ENCODE measurements around the gene ILF3.

ILF3 gene

GRCh38 chr19:10717054-10717355 is 62.9 kb downstream of the ILF3 start:
- Histone ChIP-seq H4K20me1 (ENCODE audit: low read depth, low read length) (peaks cover 10% of the 10 kb centered on the region; the same call in 1 of the 2 replicates), H3K36me3 (ENCODE audit: low read length) (no peaks in the 10 kb centered on the region), H3K27me3 (ENCODE audit: low read length) (no peaks in the 10 kb centered on the region), H3K27ac (ENCODE audit: low read depth, low read length) (no peak overlapping the region), H3K4me2 (ENCODE audit: low read depth, low read length, poor library complexity, severe bottlenecking) (peak overlapping the region; percentile 42), H3F3A (ENCODE audit: insufficient read depth) (0 out of 2 replicates have a peak, but pooled peaks cover 4% of the 10 kb centered on the region), H2AFZ (ENCODE audit: low read depth, low read length, severe bottlenecking) (peak overlapping the region; percentile 66), H3K4me3 (ENCODE audit: insufficient read depth, low read length, poor library complexity, severe bottlenecking) (no peak overlapping the region), H3K79me2 (ENCODE audit: insufficient read depth, low read length) (peaks cover 40% of the 10 kb centered on the region), H3K9me3 (ENCODE audit: insufficient read depth, low read length) (no peaks in the 10 kb centered on the region), H3K9ac (ENCODE audit: low read length) (no peak overlapping the region), H3K9me2 (replicated peaks; ENCODE audit: insufficient read depth, low read length) (no peaks in the 10 kb centered on the region)
- TF ChIP-seq EZH2phosphoT487 (conservative IDR thresholded peaks at IDR 0.05; ENCODE audit: low read length) (no peak), CTCF (IDR thresholded peaks at IDR 0.05; ENCODE audit: insufficient read depth, low read length, poor library complexity, severe bottlenecking) (no peak)

GRCh38 chr19:10717356-10718204 is 63.4 kb downstream of the ILF3 start, which contains the start of gene DNM2:
TSS of gene DNM2 (plus strand) at chr19:10718079. CDS start at chr19:10718243, 164 bp downstream.
- no peaks in the 10 kb centered on the region for H3K27me3 ChIP-seq (ENCODE audit: low read length)
- H3K9me3 ChIP-seq (ENCODE audit: insufficient read depth, low read length): no peaks in the 10 kb centered on the region
- no peaks in the 10 kb centered on the region for H3K9me2 ChIP-seq (replicated peaks; ENCODE audit: insufficient read depth, low read length)
- peak within 1 kb of the TSS; percentile 96 for H3K9ac ChIP-seq (ENCODE audit: low read length)
- H2AFZ ChIP-seq (ENCODE audit: low read depth, low read length, severe bottlenecking): peak within 1 kb of the TSS; percentile 66
- H3K36me3 ChIP-seq (ENCODE audit: low read length): no peaks in the 10 kb centered on the region
- peak within 1 kb of the TSS; percentile 58 for H3K27ac ChIP-seq (ENCODE audit: low read depth, low read length)
- peaks cover 45% of the 10 kb centered on the region for H3K79me2 ChIP-seq (ENCODE audit: insufficient read depth, low read length)
- TF ChIP-seq CTCF (IDR thresholded peaks at IDR 0.05; ENCODE audit: insufficient read depth, low read length, poor library complexity, severe bottlenecking): peak; percentile 77
- no peak for TF ChIP-seq EZH2phosphoT487 (conservative IDR thresholded peaks at IDR 0.05; ENCODE audit: low read length)
- H3F3A ChIP-seq (ENCODE audit: insufficient read depth): 0 out of 2 replicates have a peak, but pooled peaks cover 4% of the 10 kb centered on the region
- peak within 1 kb of the TSS; percentile 91 for H3K4me2 ChIP-seq (ENCODE audit: low read depth, low read length, poor library complexity, severe bottlenecking)
- peak within 1 kb of the TSS; percentile 90 for H3K4me3 ChIP-seq (ENCODE audit: insufficient read depth, low read length, poor library complexity, severe bottlenecking)
- H4K20me1 ChIP-seq (ENCODE audit: low read depth, low read length): peaks cover 10% of the 10 kb centered on the region; the same call in 1 of the 2 replicates

GRCh38 chr19:10718205-10719196 is 64.4 kb downstream of the ILF3 start:
- TF ChIP-seq CTCF (IDR thresholded peaks at IDR 0.05; ENCODE audit: insufficient read depth, low read length, poor library complexity, severe bottlenecking): no peak
- no peak for TF ChIP-seq EZH2phosphoT487 (conservative IDR thresholded peaks at IDR 0.05; ENCODE audit: low read length)
- H3K9ac ChIP-seq (ENCODE audit: low read length): peak overlapping the region; percentile 96
- H3K9me3 ChIP-seq (ENCODE audit: insufficient read depth, low read length): no peaks in the 10 kb centered on the region
- H3K27ac ChIP-seq (ENCODE audit: low read depth, low read length): peak overlapping the region; percentile 58
- peak overlapping the region; percentile 90 for H3K4me3 ChIP-seq (ENCODE audit: insufficient read depth, low read length, poor library complexity, severe bottlenecking)
- H4K20me1 ChIP-seq (ENCODE audit: low read depth, low read length): peaks cover 10% of the 10 kb centered on the region; the same call in 1 of the 2 replicates
- H3K9me2 ChIP-seq (replicated peaks; ENCODE audit: insufficient read depth, low read length): no peaks in the 10 kb centered on the region
- H3F3A ChIP-seq (ENCODE audit: insufficient read depth): 0 out of 2 replicates have a peak, but pooled peaks cover 4% of the 10 kb centered on the region
- no peak overlapping the region for H2AFZ ChIP-seq (ENCODE audit: low read depth, low read length, severe bottlenecking)
- H3K36me3 ChIP-seq (ENCODE audit: low read length): no peaks in the 10 kb centered on the region
- peak overlapping the region; percentile 91 for H3K4me2 ChIP-seq (ENCODE audit: low read depth, low read length, poor library complexity, severe bottlenecking)
- H3K27me3 ChIP-seq (ENCODE audit: low read length): no peaks in the 10 kb centered on the region
- peaks cover 55% of the 10 kb centered on the region for H3K79me2 ChIP-seq (ENCODE audit: insufficient read depth, low read length)
